Articular chondrocyte of knee joint (primary cell): ENCODE data around the gene PMEPA1. TPM values are rescaled to one million over a fixed set of nuclear protein-coding genes. Genes with fewer than 3 reads are reported as not detected.

Source experiments
- total RNA-seq: library from RNA; depleted of rRNA; stranded (reverse); fragments of >200 nt; gene quantifications from 2 replicates; pipeline ENCODE4 v1.2.3, GENCODE V29; 2012

PMEPA1 gene, protein sequence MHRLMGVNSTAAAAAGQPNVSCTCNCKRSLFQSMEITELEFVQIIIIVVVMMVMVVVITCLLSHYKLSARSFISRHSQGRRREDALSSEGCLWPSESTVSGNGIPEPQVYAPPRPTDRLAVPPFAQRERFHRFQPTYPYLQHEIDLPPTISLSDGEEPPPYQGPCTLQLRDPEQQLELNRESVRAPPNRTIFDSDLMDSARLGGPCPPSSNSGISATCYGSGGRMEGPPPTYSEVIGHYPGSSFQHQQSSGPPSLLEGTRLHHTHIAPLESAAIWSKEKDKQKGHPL
- total RNA-seq = 6.3 and 15.2 TPM in 2 replicates

DNA sequence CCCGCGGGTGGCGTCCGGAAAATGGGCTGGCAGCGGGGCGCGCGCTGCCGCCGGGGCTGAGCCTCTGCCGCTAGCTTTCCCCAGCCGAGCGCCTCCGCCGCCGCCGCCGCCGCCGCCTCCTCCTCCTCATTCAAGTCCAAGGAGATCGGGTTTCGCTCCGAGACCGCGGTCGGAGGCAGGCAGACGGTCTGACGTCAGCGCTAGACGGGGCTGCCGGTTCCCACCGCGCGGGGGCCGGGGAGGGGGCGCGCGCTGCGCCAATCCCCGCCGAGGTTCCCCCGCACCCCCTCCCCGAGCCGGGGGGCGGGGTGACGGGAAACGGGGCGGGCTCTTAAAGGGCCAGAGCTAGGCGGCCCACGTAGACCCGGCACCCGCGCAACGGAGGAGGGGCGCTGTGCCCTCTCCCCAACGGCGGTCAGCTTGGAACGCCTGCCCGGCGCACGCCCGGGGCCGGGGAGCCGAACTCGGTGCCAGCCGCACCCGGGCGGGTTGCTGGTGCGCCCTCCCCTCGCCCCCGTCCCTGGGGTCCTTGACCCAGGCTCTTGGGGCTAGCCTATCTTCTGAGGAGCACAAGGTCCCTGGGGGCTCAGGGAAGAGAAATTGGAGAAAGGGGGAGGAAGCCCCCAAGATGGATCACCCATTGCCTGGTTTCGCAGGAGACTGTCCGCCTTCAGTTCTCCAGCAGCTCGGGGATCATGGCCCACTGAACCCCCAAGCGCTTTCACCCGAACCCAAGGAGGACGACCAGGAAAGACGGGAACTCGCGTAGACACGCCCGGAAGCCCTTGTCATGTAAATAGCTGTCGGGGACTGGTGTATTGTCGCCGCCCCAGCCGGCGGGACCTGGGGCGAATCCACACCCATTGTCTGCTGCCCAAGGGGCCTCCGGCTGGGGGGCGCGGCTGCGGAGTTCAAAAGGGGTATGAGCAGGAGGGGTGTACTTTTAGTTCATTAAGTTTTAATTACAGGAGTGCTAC, at the start of gene PMEPA1:
TSS of gene PMEPA1 (minus strand) at position 193 of the 977 bp plus-strand sequence. CDS start 433 bp downstream, outside the sequence.

GRCh38 chr20:57620274-57620990, 89.4 kb downstream of the PMEPA1 start, which contains the start of gene ZBP1:
TSS of gene ZBP1 (minus strand) at chr20:57620426. CDS start at chr20:57620295, 131 bp downstream.

Other genes starting within 250 kb of the PMEPA1 start
- not detected in 2 replicates for gene CTCFL, start 184.9 kb downstream of the PMEPA1 start, total RNA-seq
- under 0.01 TPM in 1 of 2 replicates, not detected in the other for gene PCK1, start 148.9 kb downstream of the PMEPA1 start, total RNA-seq
- not detected in 2 replicates for gene ZBP1, start 89.6 kb downstream of the PMEPA1 start, total RNA-seq